ENCODE measurements around the gene RBBP8.
"Not testable (repeated sequence)": the region's sequence is repeated elsewhere in the genome, so short reads cannot be mapped to it uniquely, and the experiment has no call there.

RBBP8 gene

DNA sequence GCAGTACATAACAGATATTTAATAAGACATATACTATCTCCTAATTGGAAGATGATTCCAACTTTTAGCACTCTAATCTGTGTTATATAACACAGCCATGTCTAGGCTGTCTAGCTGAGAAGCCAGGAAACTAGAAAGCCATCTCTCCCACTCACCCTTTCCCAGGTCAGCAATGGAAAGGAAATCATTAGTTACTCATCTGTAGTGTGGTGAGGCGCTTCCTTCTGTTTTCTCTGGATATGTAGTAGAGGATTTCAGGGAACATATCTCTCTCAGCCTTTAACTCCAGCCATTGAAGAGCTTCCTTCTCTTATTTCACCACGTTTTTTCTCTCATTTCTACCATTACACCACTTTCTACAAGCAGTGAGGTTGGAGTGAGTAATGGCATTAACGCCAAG lies 19.4 kb downstream of the RBBP8 start:
- DNase-seq (no peak), ATAC-seq (ENCODE audit: insufficient read depth, low read depth) (no peak)
- peaks cover 85% of the 10 kb centered on the region for H3K36me3 ChIP-seq (ENCODE audit: insufficient read depth, low read length)
- no peak overlapping the region for H3K4me2 ChIP-seq (ENCODE audit: insufficient read depth, low read length)
- peaks cover 10% of the 10 kb centered on the region; the same call in 1 of the 2 replicates for H3K79me2 ChIP-seq (ENCODE audit: insufficient read depth, low read length)
- H3K27ac ChIP-seq (ENCODE audit: low read length) = no peak overlapping the region
- no peaks in the 10 kb centered on the region for H3K9me3 ChIP-seq (ENCODE audit: insufficient read depth, low read length, severe bottlenecking)
- H3K4me3 ChIP-seq (ENCODE audit: low read depth in 1 of 2, low read length in 2 of 2) = no peak overlapping the region
- no peaks in the 10 kb centered on the region for H3K27me3 ChIP-seq (ENCODE audit: insufficient read depth, low read length, poor library complexity)
- H4K20me1 ChIP-seq (ENCODE audit: insufficient read depth, low read length) = no peaks in the 10 kb centered on the region
- H3K4me1 ChIP-seq (ENCODE audit: insufficient read depth, low read length) = no peaks in the 10 kb centered on the region
- H3K9ac ChIP-seq (ENCODE audit: low read depth, low read length) = no peak overlapping the region
- no peak overlapping the region for H2AFZ ChIP-seq (ENCODE audit: low read depth, low read length)
- TF ChIP-seq, protein P1, sequence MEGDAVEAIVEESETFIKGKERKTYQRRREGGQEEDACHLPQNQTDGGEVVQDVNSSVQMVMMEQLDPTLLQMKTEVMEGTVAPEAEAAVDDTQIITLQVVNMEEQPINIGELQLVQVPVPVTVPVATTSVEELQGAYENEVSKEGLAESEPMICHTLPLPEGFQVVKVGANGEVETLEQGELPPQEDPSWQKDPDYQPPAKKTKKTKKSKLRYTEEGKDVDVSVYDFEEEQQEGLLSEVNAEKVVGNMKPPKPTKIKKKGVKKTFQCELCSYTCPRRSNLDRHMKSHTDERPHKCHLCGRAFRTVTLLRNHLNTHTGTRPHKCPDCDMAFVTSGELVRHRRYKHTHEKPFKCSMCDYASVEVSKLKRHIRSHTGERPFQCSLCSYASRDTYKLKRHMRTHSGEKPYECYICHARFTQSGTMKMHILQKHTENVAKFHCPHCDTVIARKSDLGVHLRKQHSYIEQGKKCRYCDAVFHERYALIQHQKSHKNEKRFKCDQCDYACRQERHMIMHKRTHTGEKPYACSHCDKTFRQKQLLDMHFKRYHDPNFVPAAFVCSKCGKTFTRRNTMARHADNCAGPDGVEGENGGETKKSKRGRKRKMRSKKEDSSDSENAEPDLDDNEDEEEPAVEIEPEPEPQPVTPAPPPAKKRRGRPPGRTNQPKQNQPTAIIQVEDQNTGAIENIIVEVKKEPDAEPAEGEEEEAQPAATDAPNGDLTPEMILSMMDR (IDR thresholded peaks at IDR 0.05; ENCODE audit: borderline replicate concordance, extremely low read depth, low read length, poor library complexity, severe bottlenecking) = no peak
- no peak for TF ChIP-seq EZH2 (IDR thresholded peaks at IDR 0.05; ENCODE audit: borderline replicate concordance, low read depth, low read length, severe bottlenecking)

DNA sequence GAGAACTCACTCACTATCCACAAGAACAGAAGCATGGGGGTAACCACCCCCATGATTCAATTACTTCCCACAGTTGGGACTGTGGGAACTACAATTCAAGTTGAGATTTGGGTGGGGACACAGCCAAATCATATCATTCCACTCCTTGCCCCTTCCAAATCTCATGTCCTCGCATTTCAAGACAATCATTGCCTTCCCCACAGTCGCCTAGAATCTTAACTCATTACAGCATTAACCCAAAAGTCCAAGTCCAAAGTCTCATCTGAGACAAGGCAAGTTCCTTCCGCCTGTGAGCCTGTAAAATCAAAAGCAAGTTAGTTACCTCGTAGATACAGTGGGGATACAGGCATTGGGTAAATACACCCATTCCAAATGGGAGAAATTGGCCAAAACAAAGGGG lies 20.9 kb downstream of the RBBP8 start:
- peaks cover 91% of the 10 kb centered on the region for H3K36me3 ChIP-seq (ENCODE audit: insufficient read depth, low read length)
- H3K4me1 ChIP-seq (ENCODE audit: insufficient read depth, low read length); H3K27ac ChIP-seq (ENCODE audit: low read length); H3K9me3 ChIP-seq (ENCODE audit: insufficient read depth, low read length, severe bottlenecking); H3K27me3 ChIP-seq (ENCODE audit: insufficient read depth, low read length, poor library complexity); H4K20me1 ChIP-seq (ENCODE audit: insufficient read depth, low read length); ATAC-seq (ENCODE audit: insufficient read depth, low read depth); H2AFZ ChIP-seq (ENCODE audit: low read depth, low read length); H3K4me2 ChIP-seq (ENCODE audit: insufficient read depth, low read length); DNase-seq; H3K9ac ChIP-seq (ENCODE audit: low read depth, low read length); H3K4me3 ChIP-seq (ENCODE audit: low read depth in 1 of 2, low read length in 2 of 2): not testable (repeated sequence)
- peaks cover 21% of the 10 kb centered on the region for H3K79me2 ChIP-seq (ENCODE audit: insufficient read depth, low read length)

- H3K4me1 ChIP-seq (ENCODE audit: insufficient read depth, low read length) = no peaks in the 10 kb centered on the region
- H3K9me3 ChIP-seq (ENCODE audit: insufficient read depth, low read length, severe bottlenecking) = no peaks in the 10 kb centered on the region
- ATAC-seq (ENCODE audit: insufficient read depth, low read depth) (no peak), DNase-seq (no peak)
- peaks cover 20% of the 10 kb centered on the region for H3K79me2 ChIP-seq (ENCODE audit: insufficient read depth, low read length)
- H3K9ac ChIP-seq (ENCODE audit: low read depth, low read length) = no peak overlapping the region
- no peaks in the 10 kb centered on the region for H4K20me1 ChIP-seq (ENCODE audit: insufficient read depth, low read length)
- TF ChIP-seq, protein P1 (IDR thresholded peaks at IDR 0.05; ENCODE audit: borderline replicate concordance, extremely low read depth, low read length, poor library complexity, severe bottlenecking) = no peak
- TF ChIP-seq EZH2 (IDR thresholded peaks at IDR 0.05; ENCODE audit: borderline replicate concordance, low read depth, low read length, severe bottlenecking) = no peak
- no peaks in the 10 kb centered on the region for H3K27me3 ChIP-seq (ENCODE audit: insufficient read depth, low read length, poor library complexity)
- no peak overlapping the region for H2AFZ ChIP-seq (ENCODE audit: low read depth, low read length)
- H3K27ac ChIP-seq (ENCODE audit: low read length) = no peak overlapping the region
- H3K4me3 ChIP-seq (ENCODE audit: low read depth in 1 of 2, low read length in 2 of 2) = no peak overlapping the region
- H3K36me3 ChIP-seq (ENCODE audit: insufficient read depth, low read length) = peaks cover 85% of the 10 kb centered on the region
- no peak overlapping the region for H3K4me2 ChIP-seq (ENCODE audit: insufficient read depth, low read length)
These were observed 23.1 kb downstream of the RBBP8 start for GRCh38 chr18:22956226-22956625.

DNA sequence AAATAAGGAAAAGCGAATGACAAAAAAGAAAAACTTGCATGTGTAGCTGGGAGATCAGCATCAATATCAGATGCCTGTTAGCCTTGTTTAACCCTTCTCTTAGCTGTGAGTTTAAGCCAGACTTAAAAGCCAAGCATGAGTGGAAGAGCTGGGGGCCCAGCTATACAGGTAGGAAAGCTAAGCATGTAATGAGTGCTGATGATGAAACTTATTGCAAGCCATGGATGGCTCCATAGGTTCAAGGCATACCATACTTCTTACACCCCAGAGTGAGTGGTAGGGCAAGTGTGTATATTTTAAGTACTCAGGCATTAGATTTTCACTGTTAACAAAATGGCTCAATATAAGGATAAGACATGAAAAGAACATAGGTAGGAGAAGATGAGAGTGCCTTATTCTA lies 28.0 kb downstream of the RBBP8 start:
- ATAC-seq (ENCODE audit: insufficient read depth, low read depth) (no peak), DNase-seq (no peak)
- no peaks in the 10 kb centered on the region for H3K4me1 ChIP-seq (ENCODE audit: insufficient read depth, low read length)
- no peaks in the 10 kb centered on the region for H3K9me3 ChIP-seq (ENCODE audit: insufficient read depth, low read length, severe bottlenecking)
- no peak overlapping the region for H3K9ac ChIP-seq (ENCODE audit: low read depth, low read length)
- no peaks in the 10 kb centered on the region for H3K27me3 ChIP-seq (ENCODE audit: insufficient read depth, low read length, poor library complexity)
- no peak overlapping the region for H3K4me3 ChIP-seq (ENCODE audit: low read depth in 1 of 2, low read length in 2 of 2)
- no peak overlapping the region for H3K27ac ChIP-seq (ENCODE audit: low read length)
- H3K4me2 ChIP-seq (ENCODE audit: insufficient read depth, low read length) = no peak overlapping the region
- H3K79me2 ChIP-seq (ENCODE audit: insufficient read depth, low read length) = peaks cover 38% of the 10 kb centered on the region
- H3K36me3 ChIP-seq (ENCODE audit: insufficient read depth, low read length) = peaks cover 76% of the 10 kb centered on the region
- TF ChIP-seq, protein P1 (IDR thresholded peaks at IDR 0.05; ENCODE audit: borderline replicate concordance, extremely low read depth, low read length, poor library complexity, severe bottlenecking) = no peak
- no peak for TF ChIP-seq EZH2 (IDR thresholded peaks at IDR 0.05; ENCODE audit: borderline replicate concordance, low read depth, low read length, severe bottlenecking)
- no peaks in the 10 kb centered on the region; the same call in 1 of the 2 replicates for H4K20me1 ChIP-seq (ENCODE audit: insufficient read depth, low read length)
- H2AFZ ChIP-seq (ENCODE audit: low read depth, low read length) = no peak overlapping the region

Data from DND-41 (cell line).